Stimulated activated CD4-positive, alpha-beta T cell treated with anti-CD3 and anti-CD28 coated beads, TNF-alpha, amount 100 ng/mL, for 1 hour (primary cell): ENCODE data around the gene SAMD1.
"Not testable (repeated sequence)": the region's sequence is repeated elsewhere in the genome, so short reads cannot be mapped to it uniquely, and the experiment has no call there.

Experiments used
- DNase-seq, 3 donors: peaks; one replicate each; pipeline ENCODE4 v3.0.0-alpha.2; 2020; ENCODE audit warnings: low read depth in 3 of 3, low spot score in 1 of 3

Gene SAMD1

DNA sequence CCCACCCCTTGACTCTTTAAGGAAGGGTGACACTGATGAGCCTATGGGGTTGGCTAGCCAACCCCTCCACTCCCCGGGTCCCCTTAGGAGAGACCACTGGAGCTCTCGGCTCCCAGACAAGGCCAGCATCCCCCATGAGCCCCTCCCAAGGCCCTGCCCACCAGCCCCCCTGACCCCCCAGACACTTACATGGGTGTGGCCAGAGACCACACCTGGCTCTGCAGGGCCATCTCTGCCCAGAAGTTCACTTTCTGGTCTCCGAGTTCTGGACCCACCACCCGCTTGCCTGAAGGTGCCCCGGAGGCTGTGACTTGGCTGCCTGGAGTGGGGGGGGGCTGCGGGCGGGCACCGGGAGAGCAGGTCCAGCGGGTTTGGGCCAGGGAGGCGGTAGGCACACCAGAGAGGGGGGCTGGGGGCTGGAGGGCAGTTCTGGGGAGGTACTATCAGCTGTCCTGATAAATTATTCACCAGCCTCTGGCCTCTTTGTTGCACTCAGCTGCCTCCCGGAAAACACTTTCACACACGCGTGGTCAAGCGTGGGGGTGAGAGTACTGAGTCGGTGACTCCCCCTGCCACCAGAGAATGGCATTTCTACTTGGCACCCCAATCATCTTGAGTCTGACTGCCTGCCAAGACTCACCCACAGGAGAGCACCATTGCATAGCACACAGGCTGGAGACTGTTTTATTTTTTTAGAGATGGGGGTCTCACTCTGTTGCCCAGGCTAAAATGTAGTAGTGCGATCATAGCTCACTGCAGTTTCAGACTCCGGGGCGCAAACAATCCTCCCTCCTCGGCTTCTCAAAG lies 28.6 kb downstream of the SAMD1 start, which contains the start of gene PALM3:
TSS of gene PALM3 (minus strand) at position 326 of the 807 bp plus-strand sequence. CDS start at position 230, 96 bp downstream.
- DNase-seq: no peak

DNA sequence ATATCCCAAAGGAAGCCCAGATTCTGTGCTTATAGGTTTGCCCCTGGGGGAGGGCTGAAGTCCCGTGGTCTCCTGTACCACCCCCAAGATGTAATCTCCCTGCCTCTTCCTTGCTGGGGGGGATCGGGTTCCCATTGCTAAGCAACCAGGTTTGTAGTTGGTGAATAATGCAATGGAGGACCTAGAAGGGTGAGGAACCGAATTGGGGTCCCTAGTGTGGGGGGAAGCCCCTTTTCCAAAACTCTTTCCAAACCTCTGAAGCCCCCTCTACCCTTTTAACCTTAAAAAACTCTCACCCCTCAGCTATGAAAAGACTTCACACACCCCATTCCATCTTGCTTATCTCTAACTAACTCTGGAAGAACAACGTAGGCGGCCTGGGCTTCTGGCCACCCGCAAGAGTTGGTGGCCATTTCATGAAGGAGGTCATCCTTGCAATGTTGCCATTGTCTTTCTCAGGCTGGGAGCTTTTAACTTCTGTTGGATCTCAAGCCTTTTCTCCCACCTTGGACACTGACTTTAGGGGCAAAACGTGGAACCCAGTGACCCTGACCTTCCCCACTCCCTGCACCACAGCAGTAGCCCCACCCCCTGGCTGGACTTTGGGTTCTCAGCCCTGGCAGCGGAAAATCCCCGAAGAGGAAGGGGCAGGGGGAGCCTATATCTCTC lies 29.3 kb downstream of the SAMD1 start:
- DNase-seq: no peak

DNA sequence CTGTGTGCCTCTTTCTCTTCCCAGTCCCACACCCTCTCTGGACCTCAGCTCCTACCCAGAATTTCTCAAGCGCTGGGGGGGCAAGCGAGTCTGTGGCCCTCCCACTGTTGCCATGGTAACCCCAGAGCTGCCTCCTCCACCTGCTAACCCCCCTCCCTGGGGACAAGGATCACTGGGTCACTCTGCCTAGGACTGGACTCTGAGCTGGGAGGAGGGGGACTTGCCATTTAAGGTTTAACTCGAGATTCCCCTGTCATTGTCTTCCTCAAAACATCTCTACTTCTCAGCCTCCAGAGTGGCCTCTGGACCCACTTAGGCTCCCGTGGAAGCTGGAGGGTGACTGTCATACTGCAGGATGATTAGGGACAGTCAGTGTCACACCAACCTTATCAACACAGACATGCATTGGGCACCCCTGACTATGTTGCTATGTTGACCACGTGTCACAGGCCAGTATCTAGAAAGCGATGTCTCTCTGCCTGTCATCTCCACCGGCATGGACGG lies 30.8 kb downstream of the SAMD1 start:
- no peak for DNase-seq

DNA sequence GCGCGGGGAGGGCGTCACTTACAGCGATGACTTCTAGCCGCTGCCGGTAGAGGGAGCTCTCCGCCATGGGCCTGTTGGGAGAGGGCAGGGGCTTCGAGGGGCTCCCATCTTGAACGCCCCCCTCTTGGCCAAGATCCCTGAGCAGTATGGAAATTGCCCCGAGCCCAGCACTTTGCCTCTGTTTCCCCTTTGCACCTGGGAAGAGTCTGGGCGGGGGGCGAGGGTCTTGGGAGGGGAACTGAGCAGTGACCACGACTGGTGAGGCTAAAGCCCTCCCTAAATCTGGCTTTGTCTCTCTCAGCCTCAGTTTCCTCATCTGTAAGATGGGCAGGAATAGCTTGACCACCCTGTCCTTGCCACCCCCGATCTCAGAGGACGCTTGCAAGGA lies 31.5 kb downstream of the SAMD1 start:
- DNase-seq: peak in 1 of 3 donors; percentile 38

DNA sequence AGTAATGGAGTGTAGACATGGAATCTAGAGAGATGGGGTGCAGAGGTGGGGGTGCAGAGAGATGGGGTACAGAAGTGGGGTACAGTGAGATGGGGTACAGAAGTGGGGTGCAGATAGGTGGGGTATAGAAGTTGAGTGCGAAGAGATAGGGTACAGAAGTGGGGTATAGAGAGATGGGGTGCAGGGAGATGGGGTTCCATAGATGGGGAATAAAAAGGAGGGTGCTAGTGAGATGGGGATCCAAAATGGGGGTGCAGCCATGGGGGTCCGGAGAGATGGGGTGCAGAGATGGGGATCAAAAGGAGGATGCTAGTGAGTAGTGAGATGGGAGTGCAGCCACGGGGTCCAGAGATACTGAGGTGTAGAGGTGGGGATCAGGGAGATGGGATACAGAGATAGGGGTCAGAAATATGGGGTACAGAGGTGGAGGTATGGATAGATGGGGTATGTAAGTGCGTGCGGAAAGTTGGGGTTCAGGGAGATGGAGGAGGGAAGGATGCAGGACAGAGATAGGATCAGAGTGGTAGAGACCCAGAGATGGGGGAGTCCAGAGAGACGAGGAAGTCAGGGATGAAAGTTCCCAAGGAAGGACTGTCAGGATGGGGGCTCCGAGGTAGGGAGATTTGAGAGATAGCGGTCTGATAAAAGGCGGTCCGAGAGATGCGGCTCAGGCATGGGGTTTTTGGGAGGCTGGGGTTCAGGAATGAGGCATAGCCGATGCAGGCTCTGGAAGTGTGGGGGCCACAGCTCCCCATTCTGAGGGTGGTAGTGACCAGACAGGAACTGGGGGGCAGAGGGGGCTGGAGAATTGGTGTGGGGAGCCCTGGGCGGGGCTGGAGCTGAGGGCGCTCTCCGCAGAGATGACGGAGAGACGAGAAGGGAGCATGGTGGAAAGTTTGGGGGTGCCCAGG lies 32.1 kb downstream of the SAMD1 start:
- DNase-seq: no peak

DNA sequence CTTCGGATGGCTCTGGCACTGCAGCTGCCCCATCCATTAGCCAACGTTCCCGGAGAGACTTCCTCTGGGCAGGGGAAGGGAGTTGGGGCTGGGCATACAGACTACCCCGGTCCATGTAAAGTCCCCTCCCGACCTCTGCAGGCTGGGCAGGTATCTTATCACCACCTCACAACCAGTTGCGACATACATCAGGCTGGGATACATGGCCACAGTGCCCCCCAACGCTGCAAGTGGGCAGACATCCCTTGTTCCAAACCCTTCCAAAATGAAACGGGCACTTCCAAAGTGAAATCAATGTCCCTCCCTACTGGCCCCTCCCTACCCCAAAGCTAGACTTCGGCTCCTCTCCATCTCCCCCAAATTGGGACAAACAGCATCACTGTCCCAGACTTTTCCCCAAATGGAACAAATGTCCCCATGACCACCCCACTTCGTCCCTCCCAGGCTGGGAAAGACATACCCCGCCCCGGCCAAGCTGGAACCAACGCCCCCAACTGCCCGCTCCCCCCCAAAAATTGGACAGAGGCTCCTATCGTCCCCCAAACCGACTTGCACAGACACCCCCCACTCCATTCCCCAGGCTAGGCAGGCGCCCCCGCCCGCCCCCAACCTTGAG lies 33.7 kb downstream of the SAMD1 start:
- no peak for DNase-seq

DNA sequence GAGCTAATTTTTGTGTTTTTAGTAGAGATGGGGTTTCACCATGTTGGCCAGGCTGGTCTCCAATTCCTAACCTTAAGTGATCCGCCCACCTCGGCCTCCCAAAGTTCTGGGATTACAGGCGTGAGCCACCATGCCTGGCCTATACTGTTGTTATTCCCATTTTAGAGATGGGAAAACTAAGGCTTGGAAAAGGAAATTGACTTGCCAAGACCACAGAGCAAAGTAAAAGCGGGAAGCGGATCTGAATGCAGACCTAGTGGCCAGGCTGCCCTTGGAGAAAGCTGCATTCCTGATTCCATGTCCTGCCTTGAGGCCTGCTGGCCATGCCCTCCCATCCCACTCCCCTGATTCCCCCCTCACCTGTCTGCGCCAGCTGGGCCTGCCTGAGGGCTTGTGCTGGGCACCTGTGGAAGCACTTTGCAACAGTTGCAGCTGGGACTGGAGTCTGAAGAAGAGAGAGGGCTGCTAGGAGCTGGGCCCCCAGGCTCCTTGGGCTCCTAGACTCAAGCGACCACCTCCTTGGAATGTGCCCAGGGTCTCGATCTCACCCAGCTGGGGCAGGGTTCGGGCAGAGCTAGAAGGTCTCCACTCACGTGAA lies 34.4 kb downstream of the SAMD1 start:
- no peak for DNase-seq

DNA sequence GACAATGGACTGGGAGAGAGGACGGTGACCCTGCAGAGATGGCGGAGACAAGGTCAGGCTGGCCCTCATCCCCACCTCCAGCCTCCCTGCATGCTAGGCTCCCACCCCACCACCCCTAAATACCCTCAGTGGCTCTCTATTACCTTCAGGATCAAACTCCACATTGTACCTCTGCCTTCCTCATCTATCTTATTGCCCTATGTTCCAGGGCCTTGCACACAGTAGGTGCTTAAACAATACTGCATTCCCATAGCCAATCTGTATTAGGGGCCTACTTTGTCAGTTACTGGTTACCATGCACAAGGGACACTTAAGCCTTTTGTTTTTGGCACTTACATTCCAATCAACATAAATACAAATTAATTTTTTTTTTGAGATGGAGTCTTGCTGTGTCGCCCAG lies 35.2 kb downstream of the SAMD1 start:
- no peak for DNase-seq

DNA sequence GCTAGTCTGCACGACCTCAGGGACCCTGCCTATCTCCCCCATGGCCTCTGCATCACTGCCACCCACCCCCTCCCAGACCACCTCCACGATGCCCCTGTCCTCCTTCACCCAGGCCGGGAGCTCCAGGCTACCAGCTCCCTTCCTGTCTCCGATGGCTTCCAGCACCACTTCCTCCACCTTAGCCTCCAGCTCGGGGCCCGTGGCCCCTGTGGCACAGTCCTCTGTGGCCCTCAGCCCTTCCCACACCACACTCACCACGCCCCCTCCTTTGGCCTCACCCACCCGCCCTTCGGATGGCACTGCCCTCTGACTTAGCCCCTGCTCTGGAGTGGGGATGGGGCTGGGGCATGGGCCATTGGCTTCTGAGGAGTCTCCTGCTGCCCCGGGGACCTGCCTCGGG lies 35.8 kb downstream of the SAMD1 start:
- no peak for DNase-seq

DNA sequence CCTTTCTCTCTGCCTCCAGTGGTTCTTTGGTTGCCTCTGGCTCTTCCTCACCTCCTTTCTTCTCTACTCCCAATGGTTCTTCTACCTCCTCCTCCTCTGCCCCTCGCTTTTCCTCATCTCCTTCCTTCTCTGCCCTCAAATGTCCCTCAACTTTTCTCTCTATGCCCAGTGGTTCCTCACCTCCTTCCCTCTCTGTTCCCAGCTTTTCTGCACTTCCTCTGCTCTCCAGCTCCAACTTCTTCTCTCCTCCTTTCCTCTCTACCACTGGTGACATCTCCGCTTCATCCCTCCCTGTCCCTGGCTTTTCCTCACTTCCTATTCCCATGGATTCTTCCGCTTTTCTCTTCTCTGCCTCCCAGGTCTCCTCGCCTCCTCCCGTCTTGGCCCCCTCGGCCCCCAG lies 36.5 kb downstream of the SAMD1 start:
- DNase-seq: no peak

DNA sequence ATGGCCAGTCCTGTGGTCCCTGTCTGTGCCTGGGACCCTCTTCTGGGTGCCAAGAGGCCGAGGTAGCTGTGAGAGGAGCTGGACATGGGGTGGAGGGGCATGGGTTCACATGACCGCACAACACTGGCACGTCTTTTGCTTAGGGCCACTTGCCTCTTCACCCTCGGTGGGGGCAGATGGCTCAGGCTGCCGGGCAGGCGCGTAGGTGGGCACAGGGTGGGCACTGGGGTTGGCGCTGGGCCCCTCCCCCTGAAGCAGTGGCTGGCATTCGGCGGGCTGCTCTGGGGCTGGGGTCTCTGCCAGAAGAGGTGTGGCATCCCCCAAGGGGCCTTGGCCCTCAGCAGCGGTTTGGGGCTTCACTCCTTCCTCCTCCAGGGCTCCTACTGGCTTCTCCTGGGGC lies 37.1 kb downstream of the SAMD1 start:
- no peak for DNase-seq

DNA sequence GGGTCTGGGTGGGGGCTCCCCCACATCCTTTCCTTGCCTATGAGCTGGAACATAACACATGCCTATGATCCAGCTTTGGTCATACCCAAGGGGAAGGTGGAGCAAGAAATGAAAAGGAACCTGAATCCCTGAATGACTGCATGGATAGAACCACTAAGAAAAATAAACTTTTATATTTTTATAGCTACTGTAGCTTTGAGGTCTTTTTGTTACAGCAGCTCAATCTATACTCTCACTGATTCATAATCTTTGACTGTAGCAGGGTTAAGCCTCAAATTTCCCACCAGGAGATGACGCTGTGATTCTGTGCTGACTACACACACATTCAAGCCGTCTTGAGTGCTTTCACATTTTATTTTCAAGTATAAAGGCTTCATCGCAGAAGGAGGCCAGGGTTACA lies 37.5 kb downstream of the SAMD1 start:
- DNase-seq: no peak

DNA sequence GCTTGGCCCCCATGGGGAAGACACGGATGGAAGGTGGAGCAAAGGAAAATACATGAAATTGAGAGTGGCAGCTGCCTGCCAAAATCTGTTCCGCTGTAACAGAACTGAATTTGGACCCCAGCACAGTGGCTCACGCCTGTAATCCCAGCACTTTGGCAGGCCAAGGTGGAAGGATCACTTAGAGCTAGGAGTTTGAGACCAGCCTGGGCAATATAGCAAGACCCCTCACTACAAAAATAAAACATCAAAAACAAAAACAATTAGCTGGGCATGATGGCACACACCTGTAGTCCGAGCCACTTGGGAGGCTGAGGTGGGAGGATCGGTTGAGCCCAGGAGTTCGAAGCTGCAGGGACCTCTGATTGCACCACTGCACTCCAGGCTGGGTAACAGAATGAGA lies 38.1 kb downstream of the SAMD1 start:
- no peak for DNase-seq

DNA sequence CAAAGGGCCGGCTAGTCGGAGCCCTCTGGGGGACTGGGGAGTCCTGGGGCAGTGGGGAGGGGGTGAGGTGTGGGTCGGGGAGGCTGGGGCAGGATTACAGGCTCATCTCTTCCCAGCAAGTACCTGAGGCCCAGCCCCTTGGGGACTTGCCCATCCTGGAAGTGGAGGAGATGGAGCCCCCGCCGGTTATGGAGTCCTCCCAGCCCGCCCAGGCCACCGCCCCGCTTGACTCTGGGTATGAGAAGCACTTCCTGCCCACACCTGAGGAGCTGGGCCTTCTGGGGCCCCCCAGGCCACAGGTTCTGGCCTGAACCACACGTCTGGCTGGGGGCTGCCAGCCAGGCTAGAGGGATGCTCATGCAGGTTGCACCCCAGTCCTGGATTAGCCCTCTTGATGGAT lies 38.6 kb downstream of the SAMD1 start:
- DNase-seq: no peak

DNA sequence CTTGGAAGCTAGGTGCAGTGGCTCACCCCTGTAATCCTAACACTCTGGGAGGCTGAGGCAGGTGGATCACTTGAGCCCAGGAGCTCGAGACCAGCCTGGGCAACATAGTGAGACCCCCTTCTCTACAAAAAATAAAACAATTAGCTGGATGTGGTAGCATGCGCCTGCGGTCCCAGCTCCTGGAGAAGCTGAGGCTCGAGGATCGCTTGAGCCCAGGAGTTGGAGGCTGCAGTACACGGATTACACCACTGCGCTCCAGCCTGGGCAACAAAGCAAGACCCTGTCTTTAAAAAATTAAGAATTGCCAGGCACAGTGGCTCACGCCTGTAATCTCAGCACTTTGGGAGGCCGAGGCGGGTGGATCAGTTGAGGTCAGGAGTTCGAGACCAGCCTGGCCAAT lies 39.6 kb downstream of the SAMD1 start:
- not testable (repeated sequence) for DNase-seq

DNA sequence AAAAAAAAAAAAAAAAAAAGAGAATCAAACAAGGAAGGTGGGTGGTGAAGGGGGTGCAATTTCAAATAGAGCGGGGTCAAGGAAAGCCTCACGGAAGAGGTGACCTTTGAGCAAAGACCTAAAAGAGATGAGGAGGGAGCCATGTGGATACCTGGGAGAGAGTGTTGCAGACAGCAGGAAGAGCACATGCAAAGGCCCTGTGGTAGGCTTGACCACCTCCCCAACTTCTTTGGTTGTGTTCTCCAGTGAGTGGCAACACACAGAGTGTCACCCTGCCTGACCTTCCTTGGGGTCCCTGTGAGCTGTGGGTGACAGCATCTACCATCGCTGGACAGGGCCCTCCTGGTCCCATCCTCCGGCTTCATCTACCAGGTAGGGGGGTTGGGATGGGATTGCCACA lies 40.0 kb downstream of the SAMD1 start:
- no peak for DNase-seq

DNA sequence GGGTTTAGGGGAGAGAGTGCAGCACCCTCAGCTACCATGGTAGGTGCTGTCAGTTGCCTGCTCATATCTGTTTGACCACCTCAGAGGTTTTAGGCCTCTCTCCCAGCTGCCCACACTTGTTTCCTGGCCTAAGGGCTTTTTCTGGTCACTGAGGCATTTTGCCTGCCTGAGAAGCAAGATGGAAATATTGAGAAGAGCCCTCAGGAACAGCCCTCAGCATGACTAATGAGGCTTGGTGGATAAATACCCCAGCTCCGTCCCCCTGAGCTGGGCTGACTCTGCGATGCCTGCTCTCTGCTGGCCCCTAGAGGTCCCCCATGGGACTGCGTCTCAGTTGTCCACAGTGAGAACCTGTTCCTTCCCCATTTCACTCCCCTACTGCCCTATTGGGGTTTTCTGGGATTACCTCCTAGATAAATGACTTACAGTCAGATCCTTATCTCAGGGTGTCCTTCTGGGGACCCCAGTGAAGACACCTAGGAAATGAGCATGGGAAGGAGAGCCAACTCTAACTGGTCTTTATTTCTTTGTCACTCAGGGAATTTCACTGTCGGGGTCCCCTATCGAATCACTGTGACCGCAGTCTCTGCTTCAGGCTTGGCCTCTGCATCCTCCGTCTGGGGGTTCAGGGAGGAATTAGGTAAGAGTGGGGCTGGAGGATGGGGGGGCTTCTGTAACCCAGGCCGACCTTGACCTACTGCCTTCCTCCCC lies 42.0 kb downstream of the SAMD1 start:
- peak; percentile 31 to 79 (median 61) for DNase-seq

DNA sequence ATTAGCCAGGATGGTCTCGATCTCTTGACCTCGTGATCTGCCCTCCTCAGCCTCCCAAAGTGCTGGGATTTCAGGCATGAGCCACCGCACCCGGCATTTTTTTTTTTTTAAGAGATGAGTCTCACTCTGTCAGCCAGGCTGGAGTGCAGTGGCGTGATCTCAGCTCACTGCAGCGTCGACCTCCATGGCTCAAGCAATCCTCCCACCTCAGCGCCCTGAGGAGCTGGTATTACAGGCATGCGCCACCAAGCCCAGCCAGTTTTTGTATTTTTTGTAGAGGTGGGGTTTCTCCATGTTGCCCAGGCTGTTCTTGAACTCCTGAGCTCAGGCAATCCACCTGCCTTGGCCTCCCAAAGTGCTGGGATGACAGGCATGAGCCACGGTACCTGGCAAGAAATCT lies 42.7 kb downstream of the SAMD1 start:
- not testable (repeated sequence) for DNase-seq

DNA sequence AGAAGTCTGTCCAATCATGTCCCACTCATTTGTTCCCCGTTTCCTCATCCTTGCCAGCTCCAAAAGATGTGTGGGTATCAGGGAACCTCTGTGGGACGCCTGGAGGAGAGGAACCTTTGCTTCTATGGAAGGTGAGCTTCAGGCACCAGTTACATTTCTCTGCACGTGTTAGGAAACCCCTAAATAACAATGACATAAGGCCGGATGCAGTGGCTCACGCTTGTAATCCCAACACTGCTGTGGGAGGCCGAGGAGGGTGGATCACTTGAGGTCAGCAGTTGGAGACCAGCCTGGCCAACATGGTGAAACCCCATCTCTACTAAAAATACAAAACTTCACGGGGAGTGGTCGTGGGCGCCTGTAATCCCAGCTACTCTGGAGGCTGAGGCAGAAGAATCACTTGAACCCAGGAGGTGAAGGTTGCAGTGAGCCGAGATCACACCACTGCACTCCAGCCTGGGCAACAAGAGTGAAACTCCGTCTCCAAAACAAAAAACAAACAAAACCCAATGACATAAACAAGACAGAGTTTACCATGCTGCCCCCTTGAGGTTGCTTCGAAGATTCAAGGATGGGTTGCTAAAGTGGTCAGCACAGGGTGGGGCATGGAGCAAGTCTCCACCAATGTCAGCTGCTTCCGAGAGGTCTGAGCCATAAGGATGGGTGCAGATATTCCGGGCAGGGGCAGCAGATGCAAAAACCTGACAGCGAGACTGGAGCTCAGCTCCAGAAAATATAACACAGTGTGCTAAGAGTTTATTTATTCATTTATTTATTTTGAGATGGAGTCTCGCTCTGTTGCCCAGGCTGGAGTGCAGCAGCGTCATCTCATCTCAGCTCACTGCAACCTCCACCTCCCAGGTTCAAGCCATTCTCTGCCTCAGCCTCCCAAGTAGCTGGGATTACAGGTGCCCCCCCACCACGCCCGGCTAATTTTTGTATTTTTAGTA lies 47.6 kb downstream of the SAMD1 start:
- peak in 1 of 3 donors; percentile 7 for DNase-seq
